NCI-H748 (cell line): ENCODE measurements around the gene RHOBTB1.
"Not testable (repeated sequence)": the region's sequence is repeated elsewhere in the genome, so short reads cannot be mapped to it uniquely, and the experiment has no call there.

Experiments
- DNase-seq: peaks from one replicate; lab custom pipeline; 2025; ENCODE audit not compliant: unreplicated experiment; lab: John Stamatoyannopoulos, UW

Gene RHOBTB1

GRCh38 chr10:60869652-60870415 lies 74.2 kb downstream of the RHOBTB1 start:
- DNase-seq, result peak; percentile 24

GRCh38 chr10:60868946-60869345 lies 75.0 kb downstream of the RHOBTB1 start:
- no peak for DNase-seq

GRCh38 chr10:60865198-60865783 lies 78.7 kb downstream of the RHOBTB1 start:
- DNase-seq, result no peak

GRCh38 chr10:60863796-60864195 lies 80.2 kb downstream of the RHOBTB1 start:
- no peak for DNase-seq

- no peak for DNase-seq
Measured at GRCh38 chr10:60862517-60862916, 81.5 kb downstream of the RHOBTB1 start.

GRCh38 chr10:60856405-60856804 lies 87.6 kb downstream of the RHOBTB1 start:
- no peak for DNase-seq

- DNase-seq, result no peak
Measured at GRCh38 chr10:60853637-60854036, 90.3 kb downstream of the RHOBTB1 start.

- DNase-seq, result no peak
Measured at GRCh38 chr10:60853107-60853506, 90.9 kb downstream of the RHOBTB1 start.

GRCh38 chr10:60849740-60850139 lies 94.2 kb downstream of the RHOBTB1 start:
- no peak for DNase-seq

- DNase-seq, result no peak
Measured at GRCh38 chr10:60849217-60849616, 94.8 kb downstream of the RHOBTB1 start.

- DNase-seq, result no peak
Measured at GRCh38 chr10:60848680-60849079, 95.3 kb downstream of the RHOBTB1 start.

- no peak for DNase-seq
Measured at GRCh38 chr10:60848126-60848525, 95.9 kb downstream of the RHOBTB1 start.

GRCh38 chr10:60846173-60846572 lies 97.8 kb downstream of the RHOBTB1 start:
- DNase-seq, result no peak

GRCh38 chr10:60845038-60845437 lies 98.9 kb downstream of the RHOBTB1 start:
- no peak for DNase-seq

- no peak for DNase-seq
Measured at GRCh38 chr10:60842694-60843093, 101.3 kb downstream of the RHOBTB1 start.

- not testable (repeated sequence) for DNase-seq
Measured at GRCh38 chr10:60841227-60841626, 102.8 kb downstream of the RHOBTB1 start.

- no peak for DNase-seq
Measured at GRCh38 chr10:60835049-60835448, 108.9 kb downstream of the RHOBTB1 start.

- no peak for DNase-seq
Measured at GRCh38 chr10:60834401-60834800, 109.6 kb downstream of the RHOBTB1 start.

- DNase-seq, result not testable (repeated sequence)
Measured at GRCh38 chr10:60832136-60832535, 111.8 kb downstream of the RHOBTB1 start.

- DNase-seq, result peak; percentile 8
Measured at GRCh38 chr10:60828489-60828852, 115.5 kb downstream of the RHOBTB1 start.

- no peak for DNase-seq
Measured at GRCh38 chr10:60827791-60828488, 116.0 kb downstream of the RHOBTB1 start.

- DNase-seq, result no peak
Measured at GRCh38 chr10:60825520-60825919, 118.5 kb downstream of the RHOBTB1 start.
